Cerebellar nuclear complex (tissue), 1 donor: Measurements from ENCODE around the gene USF2.

Source experiments
- DNase-seq, 2 experiments: peaks; one replicate each; lab custom pipeline; 2025; lab: John Stamatoyannopoulos, UW

Gene USF2

GRCh38 chr19:35265126-35265899 is 3.4 kb upstream of the USF2 start:
- no peak for DNase-seq

GRCh38 chr19:35265900-35266519 is 2.8 kb upstream of the USF2 start:
- no peak for DNase-seq

- no peak for DNase-seq
These were observed 2.0 kb upstream of the USF2 start for GRCh38 chr19:35266520-35267352.

- no peak for DNase-seq
These were observed 1.4 kb upstream of the USF2 start for GRCh38 chr19:35267353-35267817.

- DNase-seq: no peak
These were observed 785 bp upstream of the USF2 start for GRCh38 chr19:35267818-35268535.

- no peak for DNase-seq
These were observed 816 bp downstream of the USF2 start for GRCh38 chr19:35269438-35270117.

- DNase-seq: no peak
These were observed 1.6 kb downstream of the USF2 start for GRCh38 chr19:35270381-35270811.

- no peak for DNase-seq
These were observed 2.8 kb downstream of the USF2 start for GRCh38 chr19:35271546-35271945.

- DNase-seq: no peak
These were observed 3.5 kb downstream of the USF2 start for GRCh38 chr19:35272122-35272719.

- DNase-seq: no peak
These were observed 4.3 kb downstream of the USF2 start for GRCh38 chr19:35272954-35273649.

GRCh38 chr19:35273686-35274259 is 5.0 kb downstream of the USF2 start:
- no peak for DNase-seq

- no peak for DNase-seq
These were observed 5.6 kb downstream of the USF2 start for GRCh38 chr19:35274323-35274722.

GRCh38 chr19:35276706-35277281 is 8.0 kb downstream of the USF2 start:
- no peak for DNase-seq

GRCh38 chr19:35278578-35279284 is 10.0 kb downstream of the USF2 start:
- DNase-seq: no peak

GRCh38 chr19:35279374-35279773 is 10.6 kb downstream of the USF2 start:
- no peak for DNase-seq

GRCh38 chr19:35279985-35280821 is 11.4 kb downstream of the USF2 start:
- DNase-seq: no peak

- DNase-seq: no peak
These were observed 12.5 kb downstream of the USF2 start for GRCh38 chr19:35281303-35281702.
